ENCODE data around the gene PDE5A. TPM values are rescaled to one million over a fixed set of nuclear protein-coding genes. Genes with fewer than 3 reads are reported as not detected.

The PDE5A gene
- total RNA-seq, 1 donor from 2014 or later: 3.2 TPM

GRCh38 chr4:119602366-119602765, 26.2 kb downstream of the PDE5A start:
- H3K36me3 Mint-ChIP-seq (ENCODE audit: unreplicated experiment): no peaks in the 10 kb centered on the region
- no peak overlapping the region for H3K27ac Mint-ChIP-seq (ENCODE audit: unreplicated experiment)
- TF ChIP-seq, protein P1, sequence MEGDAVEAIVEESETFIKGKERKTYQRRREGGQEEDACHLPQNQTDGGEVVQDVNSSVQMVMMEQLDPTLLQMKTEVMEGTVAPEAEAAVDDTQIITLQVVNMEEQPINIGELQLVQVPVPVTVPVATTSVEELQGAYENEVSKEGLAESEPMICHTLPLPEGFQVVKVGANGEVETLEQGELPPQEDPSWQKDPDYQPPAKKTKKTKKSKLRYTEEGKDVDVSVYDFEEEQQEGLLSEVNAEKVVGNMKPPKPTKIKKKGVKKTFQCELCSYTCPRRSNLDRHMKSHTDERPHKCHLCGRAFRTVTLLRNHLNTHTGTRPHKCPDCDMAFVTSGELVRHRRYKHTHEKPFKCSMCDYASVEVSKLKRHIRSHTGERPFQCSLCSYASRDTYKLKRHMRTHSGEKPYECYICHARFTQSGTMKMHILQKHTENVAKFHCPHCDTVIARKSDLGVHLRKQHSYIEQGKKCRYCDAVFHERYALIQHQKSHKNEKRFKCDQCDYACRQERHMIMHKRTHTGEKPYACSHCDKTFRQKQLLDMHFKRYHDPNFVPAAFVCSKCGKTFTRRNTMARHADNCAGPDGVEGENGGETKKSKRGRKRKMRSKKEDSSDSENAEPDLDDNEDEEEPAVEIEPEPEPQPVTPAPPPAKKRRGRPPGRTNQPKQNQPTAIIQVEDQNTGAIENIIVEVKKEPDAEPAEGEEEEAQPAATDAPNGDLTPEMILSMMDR (IDR thresholded peaks at IDR 0.05; ENCODE audit: partially characterized antibody, unreplicated experiment): no peak
- peaks cover 2% of the 10 kb centered on the region for H3K27me3 Mint-ChIP-seq (ENCODE audit: unreplicated experiment)
- H3K4me1 Mint-ChIP-seq (ENCODE audit: low read depth, unreplicated experiment): peaks cover 5% of the 10 kb centered on the region
- peaks cover 2% of the 10 kb centered on the region for H3K9me3 Mint-ChIP-seq (ENCODE audit: unreplicated experiment)
- no peak for DNase-seq
- no peak overlapping the region for H3K4me3 Mint-ChIP-seq (ENCODE audit: unreplicated experiment)

GRCh38 chr4:119598521-119598920, 30.1 kb downstream of the PDE5A start:
- H3K4me1 Mint-ChIP-seq (ENCODE audit: low read depth, unreplicated experiment): peaks cover 2% of the 10 kb centered on the region
- no peak overlapping the region for H3K27ac Mint-ChIP-seq (ENCODE audit: unreplicated experiment)
- H3K9me3 Mint-ChIP-seq (ENCODE audit: unreplicated experiment): peaks cover 2% of the 10 kb centered on the region
- no peak for DNase-seq
- no peaks in the 10 kb centered on the region for H3K36me3 Mint-ChIP-seq (ENCODE audit: unreplicated experiment)
- no peak overlapping the region for H3K4me3 Mint-ChIP-seq (ENCODE audit: unreplicated experiment)
- TF ChIP-seq, protein P1 (IDR thresholded peaks at IDR 0.05; ENCODE audit: partially characterized antibody, unreplicated experiment): no peak
- H3K27me3 Mint-ChIP-seq (ENCODE audit: unreplicated experiment): peaks cover 2% of the 10 kb centered on the region

DNA sequence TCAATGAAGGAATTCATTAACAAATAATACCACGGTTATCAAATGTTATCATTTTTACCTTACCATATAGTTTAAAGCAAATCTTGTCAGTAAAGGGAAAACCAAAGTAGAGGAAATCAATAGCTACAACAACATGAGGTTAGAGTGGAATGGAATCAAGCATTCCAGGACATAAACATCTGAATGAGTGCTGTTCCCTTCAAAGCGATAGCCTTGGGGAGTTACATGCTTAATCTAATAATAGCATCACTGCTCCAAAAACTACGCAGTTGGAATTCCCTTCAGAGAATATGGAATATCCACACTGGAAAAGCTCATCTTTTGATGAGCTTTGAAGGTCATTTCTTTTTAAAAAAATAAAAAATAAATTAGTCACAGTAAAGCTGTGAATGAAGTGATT, 31.2 kb downstream of the PDE5A start:
- no peaks in the 10 kb centered on the region for H3K36me3 Mint-ChIP-seq (ENCODE audit: unreplicated experiment)
- no peak for DNase-seq
- H3K4me3 Mint-ChIP-seq (ENCODE audit: unreplicated experiment): no peak overlapping the region
- H3K9me3 Mint-ChIP-seq (ENCODE audit: unreplicated experiment): peaks cover 2% of the 10 kb centered on the region
- H3K27ac Mint-ChIP-seq (ENCODE audit: unreplicated experiment): no peak overlapping the region
- TF ChIP-seq, protein P1 (IDR thresholded peaks at IDR 0.05; ENCODE audit: partially characterized antibody, unreplicated experiment): no peak
- peaks cover 3% of the 10 kb centered on the region for H3K4me1 Mint-ChIP-seq (ENCODE audit: low read depth, unreplicated experiment)
- peaks cover 2% of the 10 kb centered on the region for H3K27me3 Mint-ChIP-seq (ENCODE audit: unreplicated experiment)

DNA sequence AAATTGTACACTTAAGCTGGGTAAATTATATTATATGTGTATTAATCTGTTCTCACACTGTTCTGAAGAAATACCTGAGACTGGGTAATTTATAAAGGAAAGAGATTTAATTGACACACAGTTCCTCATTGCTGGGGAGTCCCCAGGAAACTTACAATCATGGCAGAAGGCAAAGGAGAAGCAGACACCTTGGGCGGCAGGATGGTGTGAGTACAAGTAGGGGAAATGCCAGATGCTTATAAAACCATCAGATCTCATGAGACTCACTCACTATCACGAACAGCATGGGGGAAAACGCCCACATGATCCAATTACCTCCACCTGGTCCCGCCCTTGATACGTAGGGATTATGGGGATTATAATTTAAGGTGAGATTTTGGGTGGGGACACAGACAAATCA, 34.9 kb downstream of the PDE5A start:
- no peak overlapping the region for H3K27ac Mint-ChIP-seq (ENCODE audit: unreplicated experiment)
- H3K36me3 Mint-ChIP-seq (ENCODE audit: unreplicated experiment): no peaks in the 10 kb centered on the region
- peaks cover 3% of the 10 kb centered on the region for H3K4me1 Mint-ChIP-seq (ENCODE audit: low read depth, unreplicated experiment)
- no peak overlapping the region for H3K4me3 Mint-ChIP-seq (ENCODE audit: unreplicated experiment)
- no peaks in the 10 kb centered on the region for H3K9me3 Mint-ChIP-seq (ENCODE audit: unreplicated experiment)
- TF ChIP-seq, protein P1 (IDR thresholded peaks at IDR 0.05; ENCODE audit: partially characterized antibody, unreplicated experiment): no peak
- DNase-seq: no peak
- H3K27me3 Mint-ChIP-seq (ENCODE audit: unreplicated experiment): peaks cover 2% of the 10 kb centered on the region

DNA sequence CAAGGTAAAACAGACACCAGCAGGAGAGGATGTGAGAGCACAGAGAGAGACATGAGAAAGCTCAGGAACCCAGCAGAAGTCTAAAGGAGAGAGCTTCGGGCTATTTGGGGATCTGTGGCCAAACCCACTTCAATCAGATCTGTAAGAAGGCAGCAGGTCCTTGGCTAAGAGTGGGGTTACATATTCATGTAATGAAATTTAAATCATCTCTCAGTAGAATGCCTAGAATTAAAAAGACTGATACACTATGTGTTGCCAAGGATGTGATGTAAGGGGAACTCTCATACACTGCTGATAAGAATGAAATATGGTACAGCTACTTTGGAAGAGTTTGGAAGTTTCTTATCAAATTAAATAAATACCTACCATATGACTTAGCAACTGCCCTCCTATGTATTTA, 35.8 kb downstream of the PDE5A start:
- no peaks in the 10 kb centered on the region for H3K36me3 Mint-ChIP-seq (ENCODE audit: unreplicated experiment)
- no peak overlapping the region for H3K27ac Mint-ChIP-seq (ENCODE audit: unreplicated experiment)
- H3K4me3 Mint-ChIP-seq (ENCODE audit: unreplicated experiment): no peak overlapping the region
- no peak for DNase-seq
- TF ChIP-seq, protein P1 (IDR thresholded peaks at IDR 0.05; ENCODE audit: partially characterized antibody, unreplicated experiment): no peak
- H3K4me1 Mint-ChIP-seq (ENCODE audit: low read depth, unreplicated experiment): peaks cover 3% of the 10 kb centered on the region
- H3K27me3 Mint-ChIP-seq (ENCODE audit: unreplicated experiment): peaks cover 2% of the 10 kb centered on the region
- no peaks in the 10 kb centered on the region for H3K9me3 Mint-ChIP-seq (ENCODE audit: unreplicated experiment)
